ENCODE data around the gene MBD3L1.

Gene MBD3L1

GRCh38 chr19:8877854-8878705 is 45.9 kb downstream of the MBD3L1 start:
- DNase-seq (ENCODE audit: insufficient read length, low spot score) (no peak), FAIRE-seq (no peak)
- TF ChIP-seq POU2F2 (IDR thresholded peaks at IDR 0.05; ENCODE audit: low read depth, low read length) (no peak), PAX5 (IDR thresholded peaks at IDR 0.05; ENCODE audit: insufficient read depth, low read length, severe bottlenecking) (no peak), TAF1 (IDR thresholded peaks at IDR 0.05; ENCODE audit: low read depth, low read length) (no peak), POLR2A (IDR thresholded peaks at IDR 0.05; ENCODE audit: low read depth, low read length) (no peak), POLR2AphosphoS5 (IDR thresholded peaks at IDR 0.05; ENCODE audit: low read depth, low read length) (no peak), SPI1 (IDR thresholded peaks at IDR 0.05; ENCODE audit: low read depth, low read length) (no peak)

GRCh38 chr19:8880868-8881488 is 48.8 kb downstream of the MBD3L1 start:
- DNase-seq (ENCODE audit: insufficient read length, low spot score) (no peak), FAIRE-seq (no peak)
- TF ChIP-seq POU2F2 (IDR thresholded peaks at IDR 0.05; ENCODE audit: low read depth, low read length): no peak
- TF ChIP-seq TAF1 (IDR thresholded peaks at IDR 0.05; ENCODE audit: low read depth, low read length): no peak
- no peak for TF ChIP-seq SPI1 (IDR thresholded peaks at IDR 0.05; ENCODE audit: low read depth, low read length)
- TF ChIP-seq POLR2AphosphoS5 (IDR thresholded peaks at IDR 0.05; ENCODE audit: low read depth, low read length): no peak
- no peak for TF ChIP-seq POLR2A (IDR thresholded peaks at IDR 0.05; ENCODE audit: low read depth, low read length)
- TF ChIP-seq PAX5 (IDR thresholded peaks at IDR 0.05; ENCODE audit: insufficient read depth, low read length, severe bottlenecking): no peak

- FAIRE-seq: no peak
- TF ChIP-seq PAX5 (IDR thresholded peaks at IDR 0.05; ENCODE audit: insufficient read depth, low read length, severe bottlenecking) (no peak), TAF1 (IDR thresholded peaks at IDR 0.05; ENCODE audit: low read depth, low read length) (no peak), POLR2A (IDR thresholded peaks at IDR 0.05; ENCODE audit: low read depth, low read length) (no peak), POU2F2 (IDR thresholded peaks at IDR 0.05; ENCODE audit: low read depth, low read length) (no peak), POLR2AphosphoS5 (IDR thresholded peaks at IDR 0.05; ENCODE audit: low read depth, low read length) (no peak), SPI1 (IDR thresholded peaks at IDR 0.05; ENCODE audit: low read depth, low read length) (no peak)
- DNase-seq (ENCODE audit: insufficient read length, low spot score): no peak
Measured at GRCh38 chr19:8881512-8881911, 49.3 kb downstream of the MBD3L1 start.

GRCh38 chr19:8884416-8884815 is 52.2 kb downstream of the MBD3L1 start:
- no peak for FAIRE-seq
- TF ChIP-seq PAX5 (IDR thresholded peaks at IDR 0.05; ENCODE audit: insufficient read depth, low read length, severe bottlenecking): no peak
- no peak for TF ChIP-seq TAF1 (IDR thresholded peaks at IDR 0.05; ENCODE audit: low read depth, low read length)
- no peak for TF ChIP-seq POLR2A (IDR thresholded peaks at IDR 0.05; ENCODE audit: low read depth, low read length)
- TF ChIP-seq POU2F2 (IDR thresholded peaks at IDR 0.05; ENCODE audit: low read depth, low read length): no peak
- TF ChIP-seq SPI1 (IDR thresholded peaks at IDR 0.05; ENCODE audit: low read depth, low read length): no peak
- no peak for TF ChIP-seq POLR2AphosphoS5 (IDR thresholded peaks at IDR 0.05; ENCODE audit: low read depth, low read length)
- DNase-seq (ENCODE audit: insufficient read length, low spot score): no peak

GRCh38 chr19:8887364-8887763 is 55.2 kb downstream of the MBD3L1 start:
- TF ChIP-seq PAX5 (IDR thresholded peaks at IDR 0.05; ENCODE audit: insufficient read depth, low read length, severe bottlenecking): no peak
- DNase-seq (ENCODE audit: insufficient read length, low spot score) (no peak), FAIRE-seq (no peak)

- DNase-seq (ENCODE audit: insufficient read length, low spot score) (no peak), FAIRE-seq (no peak)
- no peak for TF ChIP-seq POU2F2 (IDR thresholded peaks at IDR 0.05; ENCODE audit: low read depth, low read length)
- TF ChIP-seq PAX5 (IDR thresholded peaks at IDR 0.05; ENCODE audit: insufficient read depth, low read length, severe bottlenecking): no peak
- TF ChIP-seq SPI1 (IDR thresholded peaks at IDR 0.05; ENCODE audit: low read depth, low read length): no peak
- TF ChIP-seq POLR2A (IDR thresholded peaks at IDR 0.05; ENCODE audit: low read depth, low read length): no peak
- TF ChIP-seq TAF1 (IDR thresholded peaks at IDR 0.05; ENCODE audit: low read depth, low read length): no peak
- TF ChIP-seq POLR2AphosphoS5 (IDR thresholded peaks at IDR 0.05; ENCODE audit: low read depth, low read length): no peak
Measured at GRCh38 chr19:8890260-8890659, 58.1 kb downstream of the MBD3L1 start.

Data from GM12891 (cell line).